GM13976 (cell line): ENCODE data around the gene SLC38A1.

Experiments used
- DNase-seq: peaks from one replicate; pipeline ENCODE4 v3.0.0; 2012; ENCODE audit warnings: low spot score
- in situ Hi-C: fragments of 300-500 bp; cut with MboI; formaldehyde crosslinking; loops from one replicate; pipeline ENCODE4 v1.12.0; 2022; ENCODE audit warnings: low sequenced_read_pairs, mixed read lengths, inconsistent platforms; ENCODE audit not compliant: unreplicated experiment
- TF ChIP-seq, protein P1 (sequence below): IDR thresholded peaks from 2 replicates; pipeline ENCODE4 v1.5.1; 2012; ENCODE audit warnings: borderline replicate concordance, mild to moderate bottlenecking; ENCODE audit not compliant: insufficient read depth; ENCODE audit errors: extremely low read depth, missing control alignments, control extremely low read depth

SLC38A1 gene

DNA sequence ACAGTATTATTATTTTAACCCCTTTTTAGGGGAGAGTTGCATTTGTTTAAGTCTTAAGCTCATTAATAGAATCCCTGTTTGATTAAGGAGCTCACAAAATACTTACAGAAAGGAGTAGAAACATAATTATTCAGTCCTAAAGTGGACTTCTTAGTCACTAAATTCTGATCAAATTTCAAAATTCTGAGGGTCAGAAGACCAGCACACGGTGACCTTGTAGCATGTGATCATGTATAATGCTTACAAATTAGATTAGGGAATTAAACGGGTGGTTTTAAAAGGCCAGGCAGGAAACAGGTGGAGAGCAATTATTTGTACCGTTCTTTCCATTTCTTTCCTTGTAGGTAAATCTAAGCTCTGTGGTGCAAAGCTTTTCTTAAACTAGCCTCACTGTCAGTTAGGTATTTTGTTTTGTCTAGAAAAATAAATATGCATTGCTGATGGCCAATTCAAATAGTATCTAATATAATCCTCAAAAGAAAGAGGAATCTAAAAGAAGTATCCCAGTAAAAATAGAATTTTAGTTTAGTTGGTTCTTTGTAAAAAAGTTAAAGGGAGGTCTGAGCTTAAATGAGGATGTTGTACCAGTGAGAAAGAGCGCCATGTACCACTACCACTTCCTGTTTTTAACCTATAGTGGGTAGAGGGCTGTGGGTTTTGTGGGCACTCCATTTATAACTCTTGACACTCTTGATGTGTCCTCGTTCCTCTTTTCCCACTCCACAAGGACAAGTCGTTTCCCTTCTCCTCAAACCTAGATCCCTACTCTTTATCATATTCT lies 51.1 kb downstream of the SLC38A1 start:
- TF ChIP-seq, protein P1, sequence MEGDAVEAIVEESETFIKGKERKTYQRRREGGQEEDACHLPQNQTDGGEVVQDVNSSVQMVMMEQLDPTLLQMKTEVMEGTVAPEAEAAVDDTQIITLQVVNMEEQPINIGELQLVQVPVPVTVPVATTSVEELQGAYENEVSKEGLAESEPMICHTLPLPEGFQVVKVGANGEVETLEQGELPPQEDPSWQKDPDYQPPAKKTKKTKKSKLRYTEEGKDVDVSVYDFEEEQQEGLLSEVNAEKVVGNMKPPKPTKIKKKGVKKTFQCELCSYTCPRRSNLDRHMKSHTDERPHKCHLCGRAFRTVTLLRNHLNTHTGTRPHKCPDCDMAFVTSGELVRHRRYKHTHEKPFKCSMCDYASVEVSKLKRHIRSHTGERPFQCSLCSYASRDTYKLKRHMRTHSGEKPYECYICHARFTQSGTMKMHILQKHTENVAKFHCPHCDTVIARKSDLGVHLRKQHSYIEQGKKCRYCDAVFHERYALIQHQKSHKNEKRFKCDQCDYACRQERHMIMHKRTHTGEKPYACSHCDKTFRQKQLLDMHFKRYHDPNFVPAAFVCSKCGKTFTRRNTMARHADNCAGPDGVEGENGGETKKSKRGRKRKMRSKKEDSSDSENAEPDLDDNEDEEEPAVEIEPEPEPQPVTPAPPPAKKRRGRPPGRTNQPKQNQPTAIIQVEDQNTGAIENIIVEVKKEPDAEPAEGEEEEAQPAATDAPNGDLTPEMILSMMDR = no peak
- peak; percentile 24 for DNase-seq
- in situ Hi-C loops = loop anchor here (10.0 kb wide), 1 partner anchor 47 kb away; the partner anchor contains the start of gene SLC38A1

DNA sequence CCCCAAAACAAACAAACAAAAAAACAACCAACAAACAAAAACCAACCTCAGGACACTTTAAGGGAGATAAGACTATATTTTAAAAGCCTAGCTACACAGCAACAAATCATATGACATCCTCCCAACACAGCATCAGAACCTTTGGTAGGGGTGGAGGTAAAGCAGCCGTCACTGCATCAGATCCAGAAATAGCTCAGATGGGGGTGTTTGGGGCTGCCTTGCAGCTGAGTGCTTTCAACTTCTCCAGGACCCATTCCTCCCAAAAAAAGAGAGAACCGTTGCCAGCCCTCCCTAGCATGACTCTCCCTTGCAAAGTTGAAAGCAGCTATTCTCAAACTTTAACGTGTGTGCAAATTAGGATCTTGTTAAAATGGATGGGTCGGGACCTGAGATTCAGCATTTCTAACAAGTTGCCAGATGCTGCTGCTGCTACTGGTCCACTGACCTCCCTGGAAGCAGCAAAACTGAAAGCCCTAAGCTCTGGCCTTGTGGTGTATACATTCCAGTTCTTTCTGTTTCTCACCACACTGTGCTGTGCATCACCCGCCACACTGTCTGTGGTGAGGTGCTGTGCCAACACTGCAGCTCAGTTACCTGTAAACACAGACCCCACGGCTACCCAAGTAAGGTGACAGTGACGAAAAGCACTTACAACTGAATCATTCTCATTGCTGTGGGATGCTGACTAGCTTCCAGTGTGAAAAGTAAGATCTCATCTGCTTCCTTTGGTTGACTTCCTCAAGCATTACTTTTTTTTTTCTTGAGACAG lies 54.0 kb downstream of the SLC38A1 start:
- DNase-seq = no peak
- in situ Hi-C loops = loop anchor here (10.0 kb wide), 1 partner anchor 50 kb away; the partner anchor contains the start of gene SLC38A1
- TF ChIP-seq, protein P1 = no peak

DNA sequence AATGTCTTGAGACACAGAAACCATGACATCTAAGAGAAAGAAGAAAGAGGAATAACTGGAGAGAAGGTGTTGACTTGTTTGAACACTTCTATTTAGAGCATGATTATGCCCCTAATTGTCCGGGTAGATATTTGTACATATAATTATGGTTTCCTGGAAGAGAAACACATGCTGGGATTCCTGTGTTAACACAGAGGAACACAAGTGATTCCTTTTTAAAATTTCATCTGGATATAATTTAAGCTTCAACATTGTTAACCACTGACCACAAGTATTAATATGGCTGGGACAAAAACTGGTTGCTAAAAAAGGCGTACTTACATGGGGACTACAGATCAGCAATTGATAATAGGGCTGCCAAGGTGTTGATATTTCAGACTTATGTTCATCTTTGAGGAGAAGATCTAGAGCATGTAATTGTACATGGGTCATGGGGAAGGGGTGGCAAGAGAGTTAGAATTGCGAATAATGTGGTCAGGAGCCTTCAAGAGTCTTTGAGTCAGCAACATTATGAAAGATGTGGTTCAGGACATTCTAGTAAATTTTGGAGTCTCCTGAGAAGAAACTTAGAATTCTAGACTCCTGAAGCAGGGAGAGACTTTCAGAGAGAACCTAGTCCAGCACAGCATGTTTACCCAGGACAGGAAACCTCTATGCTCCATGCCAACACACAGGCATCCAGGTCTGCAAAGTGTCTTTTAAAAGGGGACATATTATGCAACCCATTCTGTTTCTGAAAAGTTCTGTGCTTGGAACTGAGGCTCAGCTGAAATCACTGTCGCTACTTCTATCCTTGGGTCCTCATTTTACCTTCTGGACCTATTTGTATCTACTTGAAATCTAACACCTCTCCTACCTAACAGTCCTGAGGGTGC lies 56.5 kb downstream of the SLC38A1 start:
- TF ChIP-seq, protein P1 = no peak
- in situ Hi-C loops = loop anchor here (10.0 kb wide), 1 partner anchor 52 kb away; the partner anchor contains the start of gene SLC38A1
- DNase-seq = no peak

DNA sequence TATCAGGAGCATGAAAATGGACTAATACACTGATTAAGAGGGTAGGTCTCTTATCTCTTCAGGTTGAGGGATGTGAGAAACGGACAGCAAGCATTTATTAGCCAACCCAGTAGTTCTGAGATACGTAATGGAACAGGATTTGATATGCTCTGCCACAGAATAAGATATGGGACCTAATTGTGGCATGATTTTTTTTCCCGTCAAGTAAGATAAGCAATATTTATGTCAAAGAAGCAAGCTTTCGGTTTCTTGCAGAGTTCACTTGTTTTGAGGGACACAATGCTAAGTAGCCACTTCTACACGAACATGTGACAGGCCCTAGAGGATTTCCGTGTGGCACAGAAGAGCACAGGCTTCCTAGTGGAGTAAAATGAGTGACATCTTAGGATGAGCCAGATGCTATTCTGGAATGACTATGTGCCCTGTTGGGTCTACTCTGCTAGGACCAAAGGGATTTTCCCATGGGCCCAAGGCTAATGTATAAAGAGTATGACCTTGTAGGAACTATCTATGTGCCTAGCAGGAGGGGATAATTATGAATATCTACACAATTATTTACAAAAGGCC lies 57.9 kb downstream of the SLC38A1 start:
- TF ChIP-seq, protein P1 = no peak
- no peak for DNase-seq
- in situ Hi-C loops = loop anchor here (10.0 kb wide), 1 partner anchor 54 kb away; the partner anchor contains the start of gene SLC38A1

DNA sequence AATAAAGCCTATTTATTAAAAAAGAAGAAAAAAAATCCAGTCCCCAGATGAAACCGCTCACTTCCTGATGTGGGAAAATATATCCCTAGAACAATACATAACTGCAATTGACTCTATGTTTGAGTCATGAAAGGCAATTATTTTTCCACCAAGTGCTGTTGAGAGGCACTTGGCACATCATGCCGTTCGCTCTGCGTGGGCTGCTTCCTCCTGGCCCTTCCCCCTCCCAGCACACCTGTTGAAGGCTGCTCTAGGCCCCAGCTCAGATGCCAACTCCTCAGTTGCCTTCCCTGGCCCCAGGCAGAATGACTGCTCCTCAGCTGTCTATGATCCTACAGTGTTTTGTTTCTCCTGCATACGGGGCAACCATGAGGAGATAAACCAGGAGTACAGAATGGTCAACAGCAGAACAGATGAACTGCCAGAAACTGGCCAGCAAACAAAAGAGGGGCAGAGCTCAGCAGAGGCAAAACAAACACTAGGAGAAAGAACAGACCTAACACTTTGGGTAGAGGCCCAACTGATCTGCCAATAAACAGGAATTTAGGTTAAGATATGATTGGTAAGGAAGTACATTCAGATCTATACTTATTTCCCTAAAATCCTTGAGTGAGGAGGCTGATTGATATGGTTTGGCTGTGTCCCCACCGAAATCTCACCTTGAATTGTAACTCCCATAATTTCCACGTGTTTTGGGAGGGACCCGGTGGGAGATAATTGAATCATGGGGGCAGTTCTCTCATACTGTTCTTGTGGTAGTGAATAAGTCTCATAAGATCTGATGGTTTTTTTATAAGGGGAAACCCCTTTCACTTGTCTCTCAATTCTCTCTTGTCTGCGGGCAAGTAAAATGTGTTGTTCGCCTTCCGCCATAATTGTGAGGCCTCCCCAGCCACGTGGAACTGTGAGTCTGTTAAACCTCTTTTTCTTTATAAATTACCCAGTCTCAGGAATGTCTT lies 58.6 kb downstream of the SLC38A1 start:
- DNase-seq = no peak
- in situ Hi-C loops = loop anchor here (10.0 kb wide), 1 partner anchor 55 kb away; the partner anchor contains the start of gene SLC38A1
- TF ChIP-seq, protein P1 = no peak
